Panc1 (cell line): Measurements from ENCODE around the gene AGPAT4. TPM values are rescaled to one million over a fixed set of nuclear protein-coding genes. Genes with fewer than 3 reads are reported as not detected.

Experiments used
- ATAC-seq: fragments of 200-7000 bp; cut with Tn5 transposase; 2 replicates; pipeline ENCODE4 v1.9.1; 2020; ENCODE audit warnings: mild to moderate bottlenecking, moderate library complexity
- BruUV-seq: library from RNA; stranded (reverse); fragments of 400-500 nt; replicated peaks from 2 replicates; lab custom pipeline; 2021; lab: Mats Ljungman, UMichigan
- CTCF ChIA-PET: fragments of 300-600 bp; sonication (Branson Sonifier 250); formaldehyde crosslinking; loops from one replicate; lab custom pipeline; 2022; ENCODE audit warnings: antibody characterized with exemption; lab: Charles Lee
- POLR2A ChIA-PET: fragments of 300-600 bp; sonication (Branson Sonifier 250); formaldehyde crosslinking; loops from one replicate; lab custom pipeline; 2022; ENCODE audit warnings: antibody characterized with exemption; lab: Charles Lee
- DNase-seq: peaks from one replicate; pipeline ENCODE4 v3.0.0-alpha.2; 2010; ENCODE audit warnings: low read depth, low spot score
- H3K27ac ChIP-seq: 2 replicates; pipeline ENCODE4 v1.5.1; 2011; ENCODE audit warnings: mild to moderate bottlenecking, low read length, inconsistent platforms
- H3K27me3 ChIP-seq: fragments of 200-500 bp; sonication (Bioruptor generic); 2 replicates; pipeline ENCODE4 v1.6.0; 2014; ENCODE audit warnings: low read length, inconsistent platforms; ENCODE audit not compliant: control insufficient read depth, insufficient read depth
- H3K36me3 ChIP-seq: fragments of 200-500 bp; sonication (Bioruptor generic); 2 replicates; pipeline ENCODE4 v1.5.1; 2014; ENCODE audit warnings: inconsistent platforms, mild to moderate bottlenecking, low read length, moderate library complexity; ENCODE audit not compliant: control insufficient read depth, insufficient read depth
- H3K4me1 ChIP-seq: 2 replicates; pipeline ENCODE4 v1.5.1; 2011; ENCODE audit warnings: inconsistent platforms, mild to moderate bottlenecking, low read length, moderate library complexity; ENCODE audit not compliant: control insufficient read depth, insufficient read depth
- H3K4me3 ChIP-seq, 2 experiments: 2 replicates each; pipeline ENCODE4 v1.5.1; 2011 to 2012; ENCODE audit warnings: low read depth in 2 of 2, low read length in 2 of 2, mild to moderate bottlenecking in 2 of 2, inconsistent platforms in 1 of 2, moderate library complexity in 1 of 2
- H3K9me3 ChIP-seq: fragments of 200-500 bp; sonication (Bioruptor generic); 2 replicates; pipeline ENCODE4 v1.5.1; 2014; ENCODE audit warnings: low read depth, mild to moderate bottlenecking, inconsistent platforms, low read length, moderate library complexity; ENCODE audit not compliant: control insufficient read depth, insufficient read depth
- CTCF ChIP-seq: fragments of 450-650 bp; IDR thresholded peaks from 2 replicates; pipeline ENCODE4 v1.5.1; 2017; ENCODE audit warnings: mild to moderate bottlenecking
- POLR2AphosphoS5 ChIP-seq: IDR thresholded peaks from 2 replicates; pipeline ENCODE4 v1.6.1; 2012; ENCODE audit warnings: mild to moderate bottlenecking, low read depth, low read length, moderate library complexity
- REST ChIP-seq, 2 experiments: IDR thresholded peaks; 2 replicates each; pipeline ENCODE4 v1.6.1; 2011 to 2012; ENCODE audit warnings: low read depth in 2 of 2, control low read depth in 1 of 2, low read length in 1 of 2, mild to moderate bottlenecking in 1 of 2, moderate library complexity in 1 of 2; ENCODE audit not compliant: insufficient read depth in 1 of 2
- SIN3A ChIP-seq: IDR thresholded peaks from 2 replicates; pipeline ENCODE4 v1.6.1; 2012; ENCODE audit warnings: low read depth, mild to moderate bottlenecking, low read length, moderate library complexity, borderline replicate concordance; ENCODE audit not compliant: insufficient read depth
- TCF7L2 ChIP-seq: IDR thresholded peaks from 2 replicates; pipeline ENCODE4 v1.6.1; 2011; ENCODE audit warnings: mild to moderate bottlenecking, low read depth, low read length, inconsistent platforms
- in situ Hi-C: cut with HindIII; loops from 2 replicates; pipeline ENCODE4 v1.10.0; 2016; ENCODE audit warnings: low sequenced_read_pairs, low pct_unique_long_range_greater_than_20kb
- intact Hi-C: fragments of 100-400 bp; cut with micrococcal nuclease; formaldehyde crosslinking; loops from one replicate; pipeline ENCODE4 v1.10.0; 2022; ENCODE audit not compliant: unreplicated experiment
- total RNA-seq: library from RNA; stranded (reverse); gene quantifications from one replicate; pipeline ENCODE4 v1.2.1, GENCODE V29; 2021; ENCODE audit not compliant: unreplicated experiment

AGPAT4 gene
- total RNA-seq, 1 experiment from 2014 or later: 12.9 TPM

GRCh38 chr6:161268531-161269210, 5.2 kb downstream of the AGPAT4 start:
- ATAC-seq: no peak
- in situ Hi-C loops (no loop called here), intact Hi-C loops (no loop called here)
- BruUV-seq: no TSS peak
- Histone ChIP-seq H3K4me1 (peaks cover 17% of the 10 kb centered on the region), H3K4me3 (no peak overlapping the region), H3K27me3 (no peaks in the 10 kb centered on the region), H3K36me3 (peaks cover 4% of the 10 kb centered on the region; the same call in 1 of the 2 replicates), H3K9me3 (no peaks in the 10 kb centered on the region), H3K27ac (no peak overlapping the region)
- ChIA-PET POLR2A (no interaction called here), CTCF (interaction anchor here (0.6 kb wide), 1 partner anchor 19 kb away, joined by 3 read pairs; no protein-coding TSS in a partner anchor)
- no peak for TF ChIP-seq REST (IDR thresholded peaks at IDR 0.05; ENCODE audit: insufficient read depth in 1 of 2, low read depth in 2 of 2, low read length in 1 of 2)
- no peak for TF ChIP-seq SIN3A
- TF ChIP-seq POLR2AphosphoS5: no peak
- TF ChIP-seq TCF7L2: no peak
- no peak for TF ChIP-seq CTCF
- DNase-seq: no peak

- no TSS peak for BruUV-seq
- intact Hi-C loops (no loop called here), in situ Hi-C loops (no loop called here)
- ChIA-PET POLR2A (no interaction called here), CTCF (no interaction called here)
- Histone ChIP-seq H3K4me3 (no peak overlapping the region), H3K27me3 (no peaks in the 10 kb centered on the region), H3K9me3 (no peaks in the 10 kb centered on the region), H3K4me1 (peaks cover 3% of the 10 kb centered on the region), H3K27ac (no peak overlapping the region), H3K36me3 (no peaks in the 10 kb centered on the region)
- no peak for DNase-seq
- 0 out of 2 replicates have a peak, but pooled peaks have one; percentile 11 for ATAC-seq
- TF ChIP-seq SIN3A (no peak), POLR2AphosphoS5 (no peak), CTCF (no peak), TCF7L2 (no peak), REST (IDR thresholded peaks at IDR 0.05; ENCODE audit: insufficient read depth in 1 of 2, low read depth in 2 of 2, low read length in 1 of 2) (no peak)
Measured at GRCh38 chr6:161266513-161267230, 7.2 kb downstream of the AGPAT4 start.
